GM18502 (cell line): ENCODE data around the gene FXYD2.

Experiments used
- ATAC-seq: cut with Tn5 transposase; IDR thresholded peaks from one replicate; pipeline ENCODE4 v1.9.1; 2021; ENCODE audit warnings: mild to moderate bottlenecking; ENCODE audit not compliant: unreplicated experiment, poor library complexity

FXYD2 gene

DNA sequence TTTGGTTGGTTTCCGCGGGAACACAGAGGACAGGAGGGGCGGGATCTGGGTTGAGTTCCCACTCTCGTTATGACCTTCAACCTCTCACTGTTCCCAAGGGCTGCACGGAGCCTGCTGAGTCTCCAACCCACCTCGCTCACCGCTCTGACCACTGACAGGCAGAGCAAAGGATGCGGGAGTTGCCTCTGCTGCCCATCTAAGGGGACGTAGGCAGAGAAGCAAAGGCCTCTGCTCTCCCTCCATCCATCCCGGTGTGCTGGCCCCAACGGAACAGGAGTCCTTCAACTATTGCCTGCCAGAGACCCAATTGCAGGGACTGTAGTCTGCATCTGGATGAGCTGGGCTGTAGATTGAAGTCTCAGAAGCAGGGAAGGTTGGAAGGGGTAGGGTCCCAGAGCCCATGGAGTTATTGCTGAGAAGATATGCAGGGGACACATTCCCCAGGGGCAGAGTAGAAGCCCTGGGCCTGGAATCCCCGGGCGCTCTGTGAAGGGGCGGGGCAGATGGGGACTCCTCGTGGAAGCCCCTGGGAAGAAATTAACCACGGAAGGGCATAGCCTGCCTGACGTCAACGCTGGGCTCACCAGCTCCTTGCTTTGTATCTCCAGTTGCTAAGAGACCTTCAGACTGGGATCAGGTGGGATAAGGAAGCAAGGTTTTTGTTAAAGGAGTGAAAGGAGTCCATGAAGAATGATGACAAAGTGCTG lies 12.7 kb upstream of the FXYD2 start:
- ATAC-seq, result no peak

DNA sequence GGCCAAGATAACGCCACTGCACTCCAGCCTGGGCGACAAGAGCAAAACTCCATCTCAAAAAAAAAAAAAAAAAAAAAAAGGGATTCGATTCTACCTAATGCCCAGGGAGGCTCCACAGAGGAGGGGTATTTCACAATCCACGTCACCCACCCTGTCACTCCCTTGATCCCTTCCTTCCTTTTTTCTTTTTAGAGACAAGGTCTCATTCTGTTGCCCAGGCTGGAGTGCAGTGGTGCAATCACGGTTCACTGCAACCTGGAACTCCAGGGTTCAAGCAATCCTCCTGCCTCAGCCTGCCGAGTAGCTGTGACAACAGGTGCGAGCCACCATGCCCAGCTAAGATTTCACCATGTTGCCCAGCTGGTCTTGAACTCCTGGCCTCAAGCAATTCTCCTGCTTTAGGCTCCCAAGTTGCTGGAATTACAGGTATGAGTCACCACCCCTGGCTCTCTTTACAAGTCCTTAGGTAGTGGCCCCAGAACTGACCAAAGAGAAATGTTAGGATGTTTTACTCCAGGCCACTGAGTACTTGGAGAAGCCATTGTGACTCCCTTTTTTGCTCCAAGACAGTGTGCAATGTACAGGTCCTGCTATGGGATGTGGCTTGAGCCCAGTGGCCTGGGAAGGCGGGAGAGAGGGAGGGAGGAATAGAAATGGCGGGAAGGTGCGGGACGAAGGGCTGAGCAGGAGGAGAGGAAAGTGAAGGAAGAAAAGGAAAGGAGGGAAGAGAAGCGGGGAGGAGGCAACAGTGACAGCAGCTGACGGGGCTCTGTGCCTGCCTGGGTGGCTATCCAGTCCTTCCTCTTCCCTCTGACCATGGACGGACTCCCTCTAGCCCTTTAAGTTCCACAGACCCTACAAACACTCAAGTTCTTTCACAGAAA lies 11.8 kb upstream of the FXYD2 start:
- ATAC-seq, result no peak

DNA sequence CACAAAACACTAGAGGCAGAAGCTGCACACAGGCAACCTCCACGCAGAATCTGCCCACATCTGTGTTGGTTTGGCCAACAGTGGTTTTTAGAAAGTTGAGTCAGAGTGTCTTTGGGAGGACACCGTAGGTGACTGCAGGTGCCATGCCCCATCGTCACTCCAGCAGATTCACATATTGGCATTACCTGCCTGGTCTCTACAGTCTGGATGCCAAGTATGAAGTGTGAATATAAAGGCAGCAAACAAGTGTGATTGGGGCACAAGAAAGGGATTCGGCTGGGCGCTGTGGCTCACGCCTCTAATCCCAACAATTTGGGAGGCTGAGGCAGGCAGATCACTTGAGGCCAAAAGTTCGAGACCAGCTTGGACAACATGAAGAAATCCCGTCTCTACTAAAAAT lies 11.0 kb upstream of the FXYD2 start:
- no peak for ATAC-seq

DNA sequence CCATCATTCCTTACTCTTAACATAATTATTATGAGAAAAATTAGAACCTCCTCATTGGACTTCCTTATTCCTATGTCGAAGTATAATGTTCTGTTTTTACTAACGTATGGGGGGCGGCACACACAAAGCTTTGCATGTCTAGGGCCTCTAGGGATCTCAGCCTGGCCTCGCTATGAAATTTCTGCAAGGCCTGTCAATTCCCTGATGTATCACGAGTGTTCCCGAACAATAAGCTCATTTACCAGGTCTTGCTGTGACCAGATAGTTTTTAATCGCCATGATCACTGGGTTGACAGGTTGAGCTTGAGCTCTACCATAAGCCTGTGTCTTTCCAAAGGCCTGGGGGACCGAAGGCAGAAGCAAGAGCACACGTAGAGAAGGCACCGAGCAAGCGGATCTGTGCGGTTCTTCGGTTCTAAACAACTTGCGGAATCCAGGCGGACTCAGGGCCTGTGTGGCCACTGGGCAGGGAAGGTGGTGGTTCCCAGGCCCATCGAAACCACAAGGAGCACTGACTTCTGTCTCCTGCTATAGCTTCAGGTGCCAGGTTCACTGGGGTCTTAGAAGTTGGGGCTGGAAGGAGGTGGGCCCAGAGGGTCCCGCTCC lies 10.4 kb upstream of the FXYD2 start:
- ATAC-seq, result no peak

DNA sequence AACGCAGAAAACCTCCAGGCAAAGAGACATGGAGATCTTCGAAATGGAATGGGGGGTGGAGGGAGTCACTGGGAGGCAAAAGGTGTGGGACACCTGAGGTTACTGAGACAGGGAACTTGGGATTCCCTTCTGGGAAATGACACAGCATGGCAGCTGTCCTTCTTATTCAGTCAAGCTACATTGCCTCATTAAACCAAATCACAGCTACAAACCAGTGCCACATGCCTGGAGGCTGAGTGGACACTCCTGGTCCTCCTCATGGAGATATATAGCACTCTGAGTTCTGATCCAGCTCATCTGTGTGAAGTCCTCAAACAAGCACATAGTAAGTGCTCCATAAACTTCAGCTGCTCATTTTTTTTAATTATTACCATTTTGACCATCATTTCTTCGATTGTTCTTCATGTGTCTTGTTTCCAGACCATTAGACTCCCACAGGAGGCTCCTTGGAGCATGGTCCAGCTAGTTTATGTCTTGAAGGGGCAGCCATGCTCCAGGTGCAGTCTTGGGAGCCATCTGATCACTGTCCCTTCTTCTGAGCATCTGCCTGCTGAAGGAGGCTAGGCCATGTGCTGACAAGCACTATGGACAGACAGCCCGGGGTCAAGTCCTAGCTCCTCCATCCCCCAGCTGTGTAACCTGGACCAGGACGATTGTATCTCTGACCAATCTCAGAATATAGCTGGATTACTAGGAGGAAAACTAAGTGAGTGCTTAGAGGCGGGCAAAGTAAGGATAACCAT lies 9.7 kb upstream of the FXYD2 start:
- ATAC-seq, result no peak

DNA sequence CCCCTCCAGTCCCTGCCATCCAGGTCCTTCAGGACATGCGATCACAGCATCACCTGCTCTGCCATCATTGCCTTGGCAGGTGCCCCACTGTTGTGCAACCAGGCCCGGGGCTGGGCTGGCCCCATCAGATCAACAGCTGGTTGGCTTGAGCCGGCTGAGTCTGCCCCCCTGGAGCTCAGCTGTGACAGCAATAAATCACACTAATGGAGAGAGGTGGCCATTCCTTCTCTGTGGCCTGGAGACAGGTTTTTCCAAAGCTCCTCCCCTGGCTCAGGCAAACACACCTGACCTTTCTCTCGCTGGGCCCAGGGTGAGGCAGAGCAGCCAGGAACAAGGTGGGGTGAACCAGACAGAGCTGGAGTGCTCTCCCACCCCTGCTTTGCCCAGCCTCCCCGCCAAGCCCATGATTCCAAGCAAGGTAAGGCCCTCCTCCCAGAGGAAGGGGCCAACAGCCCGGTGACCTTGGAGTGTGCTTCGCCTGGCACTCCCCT lies 8.9 kb upstream of the FXYD2 start:
- no peak for ATAC-seq

DNA sequence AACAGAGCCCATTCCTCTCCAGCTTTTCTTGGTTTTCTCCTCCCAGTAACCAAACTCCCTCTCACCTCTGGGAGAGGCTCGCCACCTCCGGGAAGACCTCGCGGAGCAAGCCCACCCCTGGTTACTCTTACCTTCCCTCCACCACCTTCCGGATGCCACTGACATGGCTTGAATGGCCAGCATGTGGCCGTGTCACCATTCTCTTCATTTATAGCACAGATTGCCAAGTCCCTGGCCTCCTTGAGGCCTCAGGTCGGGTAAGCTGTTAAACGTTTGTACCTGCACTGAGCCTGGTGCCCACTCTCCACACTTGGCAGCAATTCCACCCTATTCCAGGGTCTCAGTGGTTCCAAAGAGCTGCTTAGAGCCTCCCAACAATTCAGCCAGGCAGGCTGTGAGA lies 8.0 kb upstream of the FXYD2 start:
- no peak for ATAC-seq

DNA sequence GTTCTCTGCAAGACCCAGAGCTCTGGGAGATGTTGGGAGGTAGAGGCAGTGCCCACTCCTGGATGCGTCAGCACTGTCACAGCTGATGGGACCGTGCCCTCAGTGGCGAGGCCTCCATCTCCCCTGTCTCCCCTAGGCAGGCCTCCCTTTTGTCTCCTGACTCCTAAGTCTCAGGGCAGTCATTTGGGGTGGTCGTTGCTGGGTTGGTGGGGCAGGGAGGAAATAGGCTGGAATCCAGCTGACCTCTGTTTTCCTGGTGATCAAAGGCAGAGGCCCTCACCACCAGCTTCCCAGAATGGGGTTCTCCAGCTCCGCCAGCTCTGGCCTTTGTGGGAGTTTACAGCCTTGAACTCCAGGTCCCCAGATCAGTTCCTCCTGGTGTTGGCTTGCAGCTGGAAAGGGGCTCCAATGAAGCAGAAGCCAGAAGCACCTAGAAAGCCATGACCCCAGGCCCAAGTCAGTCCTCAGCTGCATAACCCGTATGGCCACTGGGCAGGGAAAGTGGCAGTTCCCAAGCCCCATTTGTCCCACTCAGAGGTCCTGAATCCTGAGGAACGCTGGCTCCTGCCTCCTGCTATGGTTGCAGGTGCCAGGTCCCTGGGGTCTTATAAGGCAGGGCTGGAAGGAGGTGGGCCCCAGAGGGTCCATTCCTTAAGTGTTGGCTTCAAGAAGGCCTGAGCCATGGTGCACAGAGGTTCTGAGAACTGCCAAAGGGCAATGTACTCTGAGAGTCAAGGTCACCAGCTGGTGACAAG lies 7.3 kb upstream of the FXYD2 start:
- ATAC-seq, result no peak

DNA sequence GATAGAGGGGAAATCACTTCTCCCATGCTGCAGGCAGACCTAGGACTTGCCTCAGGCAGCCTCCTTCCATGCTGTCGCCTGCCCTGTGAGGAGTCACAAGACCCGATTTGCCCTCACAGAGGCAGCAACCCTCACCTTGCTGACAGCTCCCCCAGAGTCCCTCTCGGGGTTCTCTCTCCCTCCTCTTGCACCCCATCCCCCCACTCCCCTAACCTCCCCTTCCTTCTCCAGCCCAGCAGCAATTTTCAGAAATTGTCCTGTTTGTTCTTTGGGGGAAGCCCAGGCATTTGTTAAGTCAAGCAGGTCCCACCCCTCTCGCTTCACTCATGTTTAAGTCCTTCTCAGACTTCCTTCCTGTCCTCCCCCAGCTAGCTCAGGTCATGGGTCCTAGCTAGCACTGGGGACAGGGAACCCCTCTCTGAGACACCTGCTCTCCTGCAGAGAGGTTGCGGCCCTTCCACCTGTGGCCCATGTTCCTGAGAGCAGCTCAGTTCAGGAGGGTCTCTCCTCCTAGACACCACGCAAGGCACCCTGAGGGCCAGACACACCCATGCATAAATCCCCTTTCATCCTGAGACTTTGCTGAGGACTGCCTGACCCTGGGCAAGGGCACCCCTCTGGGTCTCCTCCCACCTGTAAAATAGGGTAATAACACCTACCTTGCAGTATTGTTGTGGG lies 6.3 kb upstream of the FXYD2 start:
- ATAC-seq, result no peak

DNA sequence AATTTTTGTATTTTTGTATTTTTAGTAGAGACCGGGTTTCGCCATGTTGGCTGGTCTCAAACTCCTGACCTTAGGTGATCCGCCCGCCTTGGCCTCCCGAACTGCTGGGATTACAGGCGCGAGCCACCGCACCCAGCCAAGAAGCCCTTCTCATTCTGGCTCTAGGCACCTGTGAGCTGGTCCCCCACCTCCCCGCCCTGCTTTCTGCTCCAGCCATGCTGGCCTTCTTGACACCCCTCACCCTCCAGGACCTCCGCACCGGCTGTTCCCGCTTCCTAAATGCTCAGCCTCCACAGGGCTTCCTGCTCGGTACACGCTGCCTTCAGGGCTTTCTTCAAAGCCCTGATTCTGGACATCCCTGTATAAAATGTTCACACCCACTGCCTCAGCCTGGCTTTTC lies 5.5 kb upstream of the FXYD2 start:
- ATAC-seq, result no peak

DNA sequence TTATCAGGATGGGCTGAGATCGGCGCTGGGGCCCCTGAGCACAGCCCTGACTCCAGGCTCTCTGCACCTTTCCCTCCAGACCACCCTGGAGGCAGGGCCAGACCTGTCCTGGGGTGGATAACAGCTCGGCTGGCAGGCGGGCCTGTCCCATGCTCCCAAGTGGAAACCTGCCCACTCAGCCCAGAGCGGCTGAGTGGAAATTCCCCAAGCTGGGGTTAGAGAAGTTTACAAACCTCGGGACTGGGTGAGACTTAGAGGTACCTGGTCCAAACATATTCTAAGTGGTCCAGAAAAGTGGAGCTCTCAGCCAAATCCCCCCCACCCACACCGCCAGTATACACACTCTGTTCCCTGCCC lies 4.8 kb upstream of the FXYD2 start:
- no peak for ATAC-seq

DNA sequence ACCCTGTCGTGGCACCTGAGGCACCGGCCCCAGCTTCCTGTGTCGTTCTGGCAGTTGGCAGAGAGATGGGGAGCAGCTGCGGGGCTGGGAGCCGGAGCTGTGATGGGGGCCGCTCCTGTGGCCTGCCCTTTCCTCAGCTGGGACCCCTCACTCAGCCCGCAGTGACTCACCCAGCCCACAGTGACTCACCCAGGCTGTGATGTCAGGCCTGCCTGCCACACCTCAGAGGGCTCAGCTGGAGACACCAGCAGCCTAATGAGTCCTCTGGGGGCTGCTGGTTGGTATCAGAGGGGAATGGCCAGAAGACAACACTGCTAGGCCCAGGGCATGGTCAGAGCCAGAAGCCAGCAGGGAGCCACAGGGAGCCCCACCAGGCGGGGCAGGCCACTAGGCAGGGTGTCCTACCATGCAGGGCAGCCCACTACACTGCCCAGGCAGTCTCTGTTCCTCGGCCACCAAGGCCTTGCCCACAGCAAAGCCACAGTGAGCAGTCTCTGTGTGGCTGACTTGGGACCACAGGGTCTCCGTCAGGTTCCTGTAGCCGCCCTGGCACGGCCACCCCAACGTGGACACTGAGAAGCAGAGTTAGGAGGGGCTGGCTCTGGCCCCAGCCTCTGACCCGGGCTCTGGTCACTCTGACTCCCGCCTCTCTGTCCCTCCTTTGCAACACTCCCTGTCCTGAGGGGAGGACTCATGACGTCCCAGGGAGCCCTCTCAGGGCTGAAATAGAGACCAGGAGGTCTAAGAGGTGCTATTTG lies 4.2 kb upstream of the FXYD2 start:
- peak; percentile 61 for ATAC-seq

DNA sequence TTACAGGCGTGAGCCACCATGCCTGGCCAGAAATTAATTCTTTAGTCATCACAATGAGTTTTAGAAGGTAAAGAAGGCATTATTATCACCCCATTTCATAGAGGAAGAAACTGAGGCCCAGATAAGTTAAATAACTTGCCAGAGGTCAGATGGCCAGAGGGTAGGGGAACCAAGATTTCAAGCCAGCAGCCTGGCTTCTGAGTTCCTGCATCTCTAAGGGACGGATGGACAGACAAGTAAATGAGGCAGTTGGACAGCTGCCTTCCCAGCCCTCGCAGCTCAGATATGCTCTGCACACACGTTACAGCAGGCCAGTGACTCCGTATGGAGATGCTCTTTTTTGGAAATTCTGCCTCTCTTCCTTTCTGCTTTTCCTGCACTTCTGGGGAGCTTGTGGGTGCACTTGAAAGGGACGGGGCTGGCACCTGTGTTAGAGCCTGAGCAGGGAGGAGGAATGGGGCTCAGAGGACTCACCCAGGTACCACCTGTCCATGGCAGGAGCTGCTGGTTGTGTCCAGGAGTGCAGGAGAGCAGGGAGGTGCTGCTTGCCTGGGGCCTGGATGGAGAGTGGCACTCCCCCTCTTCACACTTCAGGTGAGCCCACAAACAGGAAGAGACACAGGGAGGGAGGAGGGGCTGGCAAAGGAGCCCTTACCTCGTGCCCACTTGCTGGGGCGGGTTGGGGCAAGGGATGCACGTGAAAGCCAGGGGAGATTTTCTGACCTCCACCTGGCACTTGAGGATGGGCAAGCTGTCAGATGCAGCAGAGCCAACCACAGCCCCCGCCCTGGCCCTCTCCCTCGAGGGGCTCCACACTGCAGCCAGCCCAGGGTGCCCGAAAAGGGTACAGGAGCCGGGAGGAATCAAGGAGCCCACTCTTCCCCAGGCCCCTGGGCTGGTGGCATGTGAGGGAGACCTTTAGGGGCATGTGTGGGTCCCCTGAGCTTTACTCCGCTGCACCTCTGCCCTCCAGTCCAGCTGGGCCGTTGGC lies 3.3 kb upstream of the FXYD2 start:
- no peak for ATAC-seq

DNA sequence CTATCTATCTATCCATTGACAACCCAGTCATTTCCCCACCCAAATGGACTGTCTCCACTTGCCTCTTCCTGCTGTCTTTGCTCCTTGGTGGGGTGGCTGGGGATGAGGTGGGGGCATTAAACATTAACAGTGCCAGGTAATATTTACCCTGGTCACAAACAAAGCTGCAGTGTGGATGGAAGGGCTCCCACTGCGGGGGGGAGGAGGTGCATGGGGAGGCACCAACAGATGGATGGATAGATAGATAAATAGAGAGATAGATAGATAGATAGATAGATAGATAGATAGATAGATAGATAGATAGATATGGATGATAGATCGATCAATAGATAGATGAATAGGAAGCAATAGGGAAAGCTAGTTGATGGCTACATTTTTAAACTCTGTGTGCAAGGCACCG lies 2.3 kb upstream of the FXYD2 start:
- no peak for ATAC-seq

DNA sequence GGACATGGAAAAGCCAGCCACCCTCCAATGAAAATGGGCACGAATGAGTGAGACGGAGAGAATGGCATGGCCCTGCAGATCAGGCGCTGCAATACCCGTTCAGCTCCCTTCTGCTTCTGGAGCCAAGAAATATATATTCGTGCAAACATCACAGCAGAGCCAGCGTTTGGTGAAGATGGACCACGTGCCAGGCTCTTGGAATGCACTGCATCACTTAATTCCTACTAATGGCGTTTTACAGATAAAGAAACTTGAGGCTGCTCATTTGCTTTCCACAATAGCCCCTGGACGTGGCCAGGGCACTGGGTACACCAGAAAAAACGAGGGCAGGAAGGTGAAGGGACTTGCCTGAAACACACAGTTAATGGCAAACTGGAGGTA lies 1.6 kb upstream of the FXYD2 start:
- ATAC-seq, result no peak

DNA sequence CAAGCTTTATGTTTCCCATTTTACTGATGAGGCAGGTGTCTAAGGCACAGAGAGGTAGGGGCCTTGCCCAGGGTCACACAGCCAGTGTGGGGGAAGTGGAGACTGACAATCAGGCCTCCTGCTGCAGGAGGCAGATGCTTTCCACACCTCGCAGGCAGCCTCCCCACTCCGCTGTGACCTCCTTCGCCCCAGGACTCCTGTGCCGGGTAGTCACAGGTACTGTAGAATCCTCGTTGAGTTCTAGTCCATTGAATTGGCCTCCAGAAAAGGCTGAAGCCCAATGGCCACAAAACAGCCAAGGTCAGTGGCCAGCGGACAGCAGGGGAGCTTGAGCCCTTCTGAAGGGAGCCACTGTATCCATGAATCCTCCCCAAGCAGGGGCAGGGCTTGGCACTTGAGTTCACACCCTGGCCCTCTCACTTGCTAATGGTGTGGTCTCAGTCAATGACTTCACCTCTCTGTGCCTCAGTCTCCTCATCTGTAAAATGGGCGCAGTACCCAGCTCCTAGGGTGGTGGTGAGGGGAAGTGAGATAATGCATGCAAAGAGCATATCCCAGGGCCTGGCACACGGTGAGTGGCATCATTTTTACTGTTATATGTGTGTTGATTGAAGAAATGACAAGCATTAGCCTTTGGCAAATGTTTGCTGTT lies 1.1 kb upstream of the FXYD2 start:
- ATAC-seq, result no peak

DNA sequence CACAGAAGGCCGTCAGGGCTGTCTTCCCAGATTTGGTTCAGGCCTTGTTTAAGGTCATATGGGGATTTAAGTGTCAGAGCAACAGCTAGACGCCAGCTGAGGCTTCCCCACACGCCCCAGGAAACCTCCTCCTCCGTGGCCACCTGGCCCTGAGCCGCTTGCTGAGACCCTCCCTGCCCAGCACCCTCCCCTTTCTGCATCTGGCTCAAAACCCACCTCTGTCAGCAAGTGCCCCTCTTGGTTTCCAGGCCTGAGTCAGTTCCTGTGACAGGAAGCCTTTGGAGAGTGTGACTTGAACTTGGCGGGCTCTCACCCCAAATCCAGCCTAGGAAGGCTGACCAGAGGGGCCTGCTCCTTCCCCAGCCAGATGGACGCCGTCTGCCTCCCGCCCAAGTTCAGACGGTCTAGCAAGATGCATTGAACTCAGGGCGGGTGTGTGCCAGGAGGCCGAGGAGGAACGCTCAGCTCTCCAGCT lies 561 bp downstream of the FXYD2 start:
- ATAC-seq, result no peak
